Midbrain (tissue), 1 donor: ENCODE data around the gene SMARCB1.
A peak's percentile ranks its signal among the peaks of the same experiment; 100 is the strongest.

Source experiments
- DNase-seq: peaks from one replicate; lab custom pipeline; 2025; lab: John Stamatoyannopoulos, UW

SMARCB1 gene

DNA sequence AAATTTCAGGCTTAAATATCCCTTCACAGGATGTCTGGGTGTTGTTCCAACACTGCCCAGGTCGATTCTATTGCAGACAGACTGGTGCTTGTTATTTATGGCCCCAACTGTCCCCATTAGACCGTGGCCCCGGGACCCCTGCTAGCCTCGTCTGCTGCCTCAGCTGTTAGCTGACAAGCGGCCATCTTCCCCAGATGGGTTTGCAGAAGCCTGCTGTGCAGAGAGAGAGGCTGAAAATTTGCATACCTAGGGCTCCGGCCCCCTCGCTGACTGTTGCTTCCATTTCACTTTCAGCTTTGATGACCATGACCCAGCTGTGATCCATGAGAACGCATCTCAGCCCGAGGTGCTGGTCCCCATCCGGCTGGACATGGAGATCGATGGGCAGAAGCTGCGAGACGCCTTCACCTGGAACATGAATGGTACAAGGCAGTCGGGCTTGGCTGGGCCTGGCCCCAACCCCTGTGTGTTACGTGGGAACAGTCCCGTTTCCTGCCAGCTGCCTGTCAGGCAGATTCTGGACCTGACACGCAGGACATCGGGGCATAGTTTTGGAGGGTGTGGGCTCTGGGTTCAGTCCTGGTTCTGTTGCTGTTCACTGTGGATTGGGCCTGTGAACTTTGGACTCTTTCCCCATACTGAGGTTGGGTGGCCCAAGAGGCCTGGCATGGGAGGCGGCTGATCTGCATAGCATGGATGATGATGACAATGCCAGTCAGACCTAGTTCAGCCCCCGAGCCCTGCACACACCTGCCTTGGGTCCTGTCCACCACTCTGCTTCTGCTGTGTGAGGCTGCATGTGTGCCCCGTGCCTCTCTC lies 16.4 kb downstream of the SMARCB1 start:
- no peak for DNase-seq

DNA sequence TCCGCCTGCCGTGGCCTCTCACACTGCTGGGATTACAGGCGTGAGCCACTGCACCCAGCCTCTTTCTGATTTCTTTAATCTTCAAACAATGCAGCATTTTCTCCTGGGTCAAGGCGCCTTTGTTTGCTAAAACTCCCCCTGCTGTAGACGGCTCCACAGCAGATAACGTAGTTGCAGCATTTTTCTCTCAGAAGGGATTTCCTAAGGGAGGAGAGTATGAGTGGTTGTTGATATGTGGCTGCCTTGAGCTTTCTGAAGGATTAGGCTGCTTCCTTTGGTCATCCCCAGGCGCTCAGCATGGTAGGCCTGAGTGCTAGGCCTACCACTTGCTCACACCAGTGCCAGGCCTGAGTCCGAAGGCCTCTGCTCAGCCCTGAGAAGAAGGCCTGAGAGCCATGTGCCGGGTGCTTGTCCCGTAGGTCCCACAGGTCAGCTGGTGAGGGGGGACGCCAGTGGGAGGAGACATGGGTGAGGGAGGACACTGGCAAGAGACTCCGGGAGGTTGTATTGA lies 18.1 kb downstream of the SMARCB1 start:
- DNase-seq = peak; percentile 57

DNA sequence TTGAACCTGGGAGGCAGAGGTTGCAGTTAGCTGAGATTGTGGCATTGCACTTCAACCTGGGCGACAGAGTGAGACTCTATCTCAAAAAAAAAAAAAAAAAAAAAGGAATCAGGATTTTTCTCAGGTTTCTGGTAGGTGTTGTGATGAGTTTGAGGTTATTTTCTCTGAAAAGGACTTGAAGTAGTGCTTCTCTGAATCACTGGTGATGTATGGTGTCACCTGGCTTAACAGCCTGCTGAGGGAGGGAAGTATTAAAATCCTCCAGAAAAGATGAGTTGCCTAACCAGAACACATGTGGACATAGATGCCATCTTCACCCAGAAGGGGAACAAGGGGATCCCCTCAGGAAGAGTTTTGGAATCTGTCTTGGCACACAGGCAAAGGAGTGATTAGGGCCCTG lies 20.1 kb downstream of the SMARCB1 start:
- DNase-seq = no peak

DNA sequence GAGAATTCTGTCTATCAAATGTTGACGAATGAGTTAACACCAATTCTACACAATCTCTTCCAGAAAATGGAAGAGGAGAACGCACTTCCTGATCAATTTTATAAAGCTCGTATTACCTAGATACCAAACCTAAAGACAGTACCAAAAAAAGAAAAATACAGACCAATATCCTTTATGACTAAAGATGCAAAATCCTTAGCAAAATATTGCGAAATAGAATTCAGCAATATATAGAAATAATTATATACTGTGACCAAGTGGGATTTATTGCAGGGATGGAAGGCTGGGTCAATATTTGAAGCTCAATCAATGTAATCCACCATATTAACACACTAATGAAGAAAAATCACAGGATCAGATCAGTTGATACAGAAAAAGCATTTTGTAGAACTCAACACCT lies 25.6 kb downstream of the SMARCB1 start:
- no peak for DNase-seq

DNA sequence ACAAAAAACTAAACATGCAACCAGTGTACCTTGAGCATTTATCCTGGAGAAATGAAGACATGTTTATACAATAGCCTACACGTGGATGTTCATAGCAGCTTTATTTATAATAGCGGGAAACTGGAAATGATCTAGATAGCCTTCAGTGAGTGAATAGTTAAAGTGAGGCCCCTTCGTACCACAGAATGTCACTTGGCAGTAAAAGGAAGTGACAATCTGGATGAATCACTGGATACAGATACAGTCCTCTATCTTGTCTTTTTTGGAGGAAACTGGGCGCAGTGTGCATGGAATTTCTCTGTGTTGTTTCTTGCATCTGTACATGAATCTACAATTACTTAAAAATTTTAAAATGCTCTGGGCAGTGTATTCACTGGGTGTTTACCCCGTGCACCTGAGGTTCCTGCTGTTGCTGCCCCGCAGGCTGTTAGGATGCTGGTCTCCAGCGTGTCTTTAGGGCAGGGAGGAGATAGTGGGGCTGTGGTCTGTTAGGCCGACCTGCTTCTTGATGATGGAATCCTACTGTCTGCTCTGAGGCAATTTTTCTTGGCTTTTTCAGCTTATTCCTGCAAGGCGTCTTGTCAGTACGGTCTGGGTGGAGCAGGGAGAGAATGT lies 28.9 kb downstream of the SMARCB1 start:
- DNase-seq = no peak

DNA sequence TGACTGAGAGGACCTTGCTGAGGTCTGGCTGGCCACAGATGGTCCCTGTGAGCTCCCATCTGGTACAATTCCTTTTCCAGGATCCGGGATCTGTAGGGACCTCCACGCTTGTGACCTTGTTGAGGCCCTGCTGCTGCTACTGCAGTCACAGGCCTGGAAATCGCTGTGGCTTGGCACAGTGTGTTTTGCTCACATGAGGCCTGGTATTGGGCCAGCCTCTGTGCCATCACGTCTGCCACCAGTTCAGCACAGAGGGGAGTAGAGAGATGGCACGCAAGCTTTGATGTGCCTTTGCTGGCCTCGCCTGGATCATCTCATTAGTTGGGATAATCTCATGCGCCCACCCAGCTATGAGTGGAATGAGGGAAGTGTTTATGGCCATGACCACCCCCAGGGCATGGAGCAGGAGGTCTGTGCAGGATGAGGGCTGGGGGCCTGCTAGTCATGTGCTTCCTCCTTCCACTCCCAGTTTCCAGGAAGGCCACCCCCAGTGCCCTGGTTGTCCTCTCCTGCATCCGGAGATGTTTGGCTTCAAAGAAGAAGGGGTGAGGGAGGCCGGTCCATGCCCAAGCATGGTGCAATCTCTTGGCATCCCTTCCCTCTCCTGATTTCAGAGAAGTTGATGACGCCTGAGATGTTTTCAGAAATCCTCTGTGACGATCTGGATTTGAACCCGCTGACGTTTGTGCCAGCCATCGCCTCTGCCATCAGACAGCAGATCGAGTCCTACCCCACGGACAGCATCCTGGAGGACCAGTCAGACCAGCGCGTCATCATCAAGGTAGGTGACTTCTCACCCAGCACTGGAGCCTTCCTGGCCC lies 29.6 kb downstream of the SMARCB1 start:
- DNase-seq = peak; percentile 15

DNA sequence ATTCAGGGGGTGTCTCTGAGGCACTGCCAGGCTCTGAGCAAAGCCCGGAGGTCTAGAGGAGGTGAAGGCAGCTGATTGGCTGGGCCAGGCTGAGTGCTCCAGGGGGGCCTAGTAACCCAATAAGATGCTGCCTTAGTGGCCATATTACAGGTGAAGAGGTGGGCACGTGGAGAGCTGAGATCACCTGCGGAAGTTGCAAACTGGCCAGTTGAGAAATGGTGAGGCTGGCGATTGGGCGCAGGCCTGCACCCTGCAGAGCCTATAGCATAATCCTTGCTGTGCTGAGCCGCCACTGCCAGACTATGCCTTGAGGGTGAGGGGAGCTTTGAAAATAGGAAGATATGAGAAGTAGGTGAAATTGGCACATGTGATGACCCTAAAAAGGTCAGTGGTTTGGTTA lies 30.4 kb downstream of the SMARCB1 start:
- DNase-seq = no peak

DNA sequence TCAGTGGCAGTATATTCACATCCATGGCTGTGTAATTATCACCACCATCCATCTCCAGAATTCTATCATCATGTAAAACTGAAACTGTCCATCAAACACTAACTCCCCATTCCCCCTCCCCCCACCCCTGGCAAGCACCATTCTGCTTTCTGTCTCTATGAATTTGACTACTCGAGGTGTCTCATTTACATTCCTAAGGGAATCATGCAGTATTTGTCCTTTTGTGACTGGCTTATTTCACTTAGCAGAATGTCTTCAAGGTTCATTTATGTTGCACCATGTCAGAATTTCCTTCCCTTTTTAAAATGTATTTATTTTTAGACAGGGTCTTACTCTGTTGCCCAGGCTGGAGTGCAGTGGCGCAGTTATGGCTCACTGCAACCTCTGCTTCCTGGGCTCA lies 31.8 kb downstream of the SMARCB1 start:
- no peak for DNase-seq

DNA sequence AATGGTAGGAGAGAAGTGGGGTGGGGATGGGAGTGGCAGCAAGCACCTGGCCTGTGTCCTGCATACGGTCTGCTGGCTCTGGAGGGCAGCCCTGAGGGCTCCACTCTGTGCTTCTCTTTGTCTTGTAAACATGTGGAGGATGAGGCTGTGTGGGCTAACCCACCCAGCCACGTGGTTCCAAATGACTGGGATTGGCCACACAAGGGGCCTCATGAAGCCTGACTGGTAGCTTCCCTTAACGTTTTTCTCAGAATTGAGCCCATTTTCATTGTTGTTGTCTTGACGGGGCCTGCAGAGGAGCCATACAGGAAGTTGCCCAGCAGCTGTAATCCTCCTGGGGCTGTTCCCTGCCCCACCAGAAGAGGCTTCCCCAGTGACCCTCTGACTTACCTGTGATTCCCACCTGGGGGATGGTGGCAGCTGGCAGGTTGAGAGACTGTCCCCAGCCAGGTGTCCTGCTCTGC lies 34.0 kb downstream of the SMARCB1 start:
- DNase-seq = no peak

DNA sequence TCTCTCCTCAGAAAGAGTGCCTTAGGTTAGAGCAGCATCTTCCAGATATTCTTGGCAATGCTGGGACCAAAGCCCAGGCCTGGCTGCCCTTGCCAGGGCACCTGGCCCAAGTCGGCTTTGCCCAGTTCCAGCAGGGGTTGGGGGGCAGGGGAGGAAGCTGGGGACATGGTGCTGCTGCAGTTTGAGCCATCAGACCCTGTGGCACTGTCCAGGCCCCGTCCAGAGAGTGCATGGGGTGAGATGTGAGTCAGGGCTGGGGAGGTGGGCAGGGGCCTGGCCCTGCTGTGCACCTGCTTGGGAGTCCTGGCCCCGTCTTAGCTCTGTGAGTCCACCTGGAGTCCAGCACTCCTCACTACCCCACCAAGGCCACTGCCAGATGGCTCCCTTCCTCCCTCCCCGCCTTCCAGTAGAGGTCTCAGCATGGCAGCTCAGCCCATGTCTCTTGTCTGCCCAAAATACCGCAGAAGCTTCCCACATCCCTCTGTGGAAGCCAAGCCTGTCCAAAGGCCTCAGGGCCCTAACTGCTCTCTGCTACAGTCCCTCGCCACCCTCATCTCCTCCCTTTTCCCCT lies 35.4 kb downstream of the SMARCB1 start:
- peak; percentile 21 for DNase-seq

DNA sequence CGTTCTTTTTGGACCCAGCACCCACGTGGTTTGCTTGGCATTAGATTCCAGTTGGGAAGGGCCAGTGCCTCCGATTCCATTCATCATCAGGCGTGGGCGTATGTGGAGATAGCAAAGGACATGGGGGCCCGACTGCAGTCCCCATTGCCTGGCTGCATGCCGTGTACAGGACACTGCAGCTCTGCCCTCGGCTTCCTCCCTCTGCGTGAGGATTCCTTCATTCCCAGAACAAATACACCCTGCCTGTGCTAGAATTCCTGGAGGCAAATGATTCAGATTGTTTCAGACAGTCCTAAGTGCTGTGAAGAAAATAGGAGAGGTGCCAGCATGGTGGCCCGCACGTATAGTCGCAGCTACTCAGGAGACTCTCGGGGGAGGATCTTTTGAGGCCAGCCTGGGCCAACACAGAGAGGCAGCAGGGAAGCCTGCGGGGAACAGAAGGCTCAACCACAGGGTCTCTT lies 36.6 kb downstream of the SMARCB1 start:
- no peak for DNase-seq

DNA sequence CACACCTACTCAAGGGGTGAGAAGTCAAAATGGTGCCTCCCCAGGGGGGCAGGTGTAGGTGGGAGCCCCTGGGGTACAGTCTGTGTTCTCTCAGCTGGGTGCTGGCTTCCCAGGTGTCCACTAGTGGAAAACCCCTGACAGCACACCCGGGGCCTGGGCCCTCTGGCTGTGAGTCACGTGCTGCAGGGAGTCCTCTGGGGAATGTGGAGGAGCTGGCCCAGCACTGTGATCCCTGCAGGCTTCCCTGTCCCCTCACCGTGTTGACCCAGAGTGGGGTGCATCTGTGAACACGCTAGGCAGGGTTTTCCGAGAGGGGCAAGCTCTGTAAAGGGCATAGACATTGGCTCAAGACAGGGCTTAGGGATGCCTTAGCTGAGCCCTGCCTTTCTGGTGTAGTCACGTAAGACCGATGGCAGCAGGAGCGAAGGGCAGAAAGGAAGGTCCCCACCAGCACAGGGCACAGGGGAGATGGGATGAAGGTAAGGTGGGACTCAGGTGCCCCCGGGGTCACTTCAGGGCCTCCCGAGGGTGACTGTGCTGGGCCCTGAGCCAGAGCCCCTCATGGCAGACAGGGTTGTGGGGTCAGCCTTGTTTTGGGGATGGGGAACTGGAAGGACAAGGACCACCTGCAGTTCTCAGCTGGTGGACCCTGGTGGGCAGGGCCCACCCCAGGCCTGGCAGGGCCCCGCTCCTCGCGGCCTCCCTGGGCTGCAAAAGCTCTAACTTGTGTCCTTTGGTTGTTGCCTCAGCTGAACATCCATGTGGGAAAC lies 37.9 kb downstream of the SMARCB1 start:
- DNase-seq = no peak

DNA sequence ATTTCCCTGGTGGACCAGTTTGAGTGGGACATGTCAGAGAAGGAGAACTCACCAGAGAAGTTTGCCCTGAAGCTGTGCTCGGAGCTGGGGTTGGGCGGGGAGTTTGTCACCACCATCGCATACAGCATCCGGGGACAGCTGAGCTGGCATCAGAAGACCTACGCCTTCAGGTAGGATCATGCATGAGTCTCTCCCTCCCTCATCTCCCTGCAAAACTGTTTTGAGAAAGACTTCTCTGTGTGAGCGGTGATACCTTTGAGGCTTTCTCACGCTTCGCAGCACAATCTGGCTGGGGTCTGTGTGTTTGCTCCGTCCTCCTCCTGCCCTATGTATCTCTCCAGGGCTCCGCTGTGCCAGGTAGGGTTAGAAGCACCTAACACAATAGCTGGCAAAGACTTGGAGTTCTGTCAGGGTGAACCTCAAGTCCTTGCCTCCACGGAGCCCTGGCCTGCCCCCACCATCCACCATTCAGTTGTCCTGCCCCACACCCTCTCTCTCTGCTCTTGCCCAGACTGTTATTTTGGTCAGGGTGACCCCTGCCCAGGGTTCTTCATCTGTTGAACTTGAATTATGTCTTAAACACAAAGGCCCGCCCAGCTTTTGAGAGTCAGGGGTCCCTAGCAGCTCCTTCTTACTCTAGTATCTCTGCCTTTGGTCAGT lies 38.6 kb downstream of the SMARCB1 start:
- no peak for DNase-seq

DNA sequence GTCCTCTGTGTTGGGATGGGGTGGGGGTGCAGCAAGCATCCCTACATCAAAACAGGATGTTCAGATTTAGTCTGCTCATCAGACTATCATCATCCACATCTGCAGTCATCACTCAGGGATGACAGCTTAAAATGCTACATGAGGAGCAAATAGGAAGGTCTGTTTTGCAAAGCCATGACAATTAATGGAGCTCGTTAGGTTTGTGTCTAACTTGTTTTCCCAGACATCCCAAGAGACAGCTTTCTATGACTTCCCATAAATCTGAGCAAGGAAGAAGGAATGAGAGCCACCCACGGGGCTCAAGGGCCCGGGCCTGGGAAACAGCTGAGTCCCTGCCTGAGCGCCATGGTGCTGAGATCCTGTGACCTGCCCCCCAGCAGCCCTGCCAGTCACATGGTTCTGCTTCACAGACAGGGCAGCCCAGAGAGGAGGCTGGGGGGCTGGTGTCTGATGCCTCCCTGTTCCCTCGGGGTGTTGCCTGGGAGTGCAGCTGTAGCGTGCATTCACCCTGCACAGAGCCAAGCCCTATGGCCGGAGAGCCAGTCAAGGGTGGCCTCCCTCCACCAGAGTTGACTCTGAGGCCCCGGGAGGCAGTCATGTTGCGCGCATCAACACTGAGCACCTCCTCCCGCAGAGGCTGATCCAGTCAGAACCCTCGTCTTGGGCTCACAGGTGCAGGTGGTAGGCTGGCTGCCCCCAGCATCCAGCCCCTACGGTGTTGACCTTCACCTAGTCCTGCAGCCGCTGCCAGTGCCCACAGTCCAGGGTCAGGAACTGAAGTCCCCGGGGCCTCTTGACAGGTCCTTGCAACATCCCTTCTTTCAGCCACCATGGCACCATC lies 40.0 kb downstream of the SMARCB1 start:
- no peak for DNase-seq

DNA sequence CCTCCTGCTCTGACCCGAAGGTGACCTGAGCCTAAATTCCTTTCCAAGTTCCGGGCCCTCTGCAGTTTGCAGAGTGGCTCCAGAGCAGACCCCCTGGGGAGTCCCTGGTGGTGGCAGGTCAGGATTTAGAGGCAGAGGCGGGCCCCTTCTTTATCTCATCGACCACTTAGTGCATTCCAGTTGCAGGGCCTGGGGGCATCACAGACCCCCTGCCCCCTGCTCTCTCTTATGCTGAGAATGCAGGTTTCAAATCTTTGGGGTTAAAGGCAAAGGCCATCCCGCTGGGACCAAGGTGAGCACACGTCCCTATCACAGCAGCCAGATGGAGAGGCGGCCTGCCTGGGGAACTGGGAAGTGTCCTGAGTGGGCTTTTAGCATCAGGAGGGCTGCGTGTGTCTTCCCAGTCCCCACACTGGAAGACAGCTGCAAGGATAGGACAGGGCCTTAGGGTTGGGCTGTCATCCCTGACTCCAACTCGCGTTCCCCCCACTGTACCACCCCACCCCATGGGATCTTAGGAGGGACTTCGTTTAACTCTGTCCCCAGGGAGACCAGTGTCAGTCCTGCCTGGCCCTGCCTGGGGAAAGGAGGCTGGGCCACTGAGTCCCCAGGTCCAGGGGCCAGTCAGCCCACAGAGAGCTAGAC lies 40.7 kb downstream of the SMARCB1 start:
- no peak for DNase-seq

DNA sequence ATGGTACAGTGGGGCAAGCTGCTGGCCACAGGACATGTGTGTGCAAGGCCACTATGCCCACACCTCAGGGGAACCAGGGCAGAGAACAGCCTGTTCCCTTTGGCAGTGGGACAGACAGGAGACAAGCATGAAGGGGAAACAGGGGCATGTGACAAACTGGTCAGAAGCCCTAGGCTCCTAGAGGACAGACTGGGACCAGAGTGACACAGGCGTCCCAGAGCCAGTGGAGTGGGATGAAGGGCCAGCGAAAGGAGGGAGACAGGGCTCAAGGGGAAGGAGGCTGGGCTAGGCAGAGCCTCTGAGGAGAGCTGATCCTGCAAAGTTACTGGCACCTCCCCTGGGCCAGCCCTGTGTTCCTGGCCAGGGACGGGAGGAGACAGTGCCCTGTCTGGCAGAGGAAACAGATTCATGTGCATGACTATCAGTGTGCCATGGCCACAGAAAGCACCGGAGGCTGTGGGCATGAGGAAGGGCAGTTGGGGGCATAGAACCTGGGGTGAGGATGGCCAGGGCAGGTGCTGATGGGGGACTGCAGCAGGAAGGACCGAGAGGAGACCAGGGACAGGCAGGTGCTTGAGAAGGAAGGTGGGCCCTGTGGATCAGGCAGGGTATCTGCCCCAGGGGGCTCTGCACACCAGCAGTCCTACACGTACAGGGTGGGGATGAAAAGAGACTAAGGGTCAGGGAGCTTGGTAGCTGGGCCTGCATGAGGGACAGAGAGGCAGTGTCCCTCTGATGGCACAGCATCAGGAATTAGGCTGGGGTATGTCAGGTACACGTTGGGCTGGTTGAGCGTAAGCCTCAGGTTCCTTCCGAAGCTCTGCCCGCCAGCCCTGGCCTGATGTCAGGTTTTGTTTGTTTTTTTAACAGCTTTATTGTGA lies 42.3 kb downstream of the SMARCB1 start:
- DNase-seq = peak; percentile 16

DNA sequence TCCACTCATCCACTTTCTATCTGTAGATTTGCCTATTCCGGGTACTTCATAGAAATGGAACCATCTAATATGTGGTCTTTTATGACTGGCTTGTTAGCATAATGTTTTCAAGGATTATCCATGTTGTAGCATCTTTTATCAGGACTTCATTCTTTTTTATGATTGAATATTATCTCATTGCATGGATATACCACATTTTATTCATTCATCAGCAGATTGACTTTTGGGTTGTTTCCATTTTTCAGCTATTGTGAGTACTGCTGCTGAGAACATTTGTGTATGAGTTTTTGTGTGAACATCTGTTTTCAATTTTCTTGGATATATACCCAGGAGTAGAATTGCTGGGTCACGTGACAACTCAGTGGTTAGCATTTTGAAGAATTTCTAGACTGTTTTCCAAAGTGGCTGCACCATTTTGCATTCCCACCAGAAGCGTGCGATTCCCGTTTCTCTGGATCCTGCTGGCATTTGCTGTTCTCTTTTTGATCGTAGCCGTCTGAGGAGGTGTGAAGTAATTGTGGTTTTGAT lies 43.1 kb downstream of the SMARCB1 start:
- DNase-seq = no peak

DNA sequence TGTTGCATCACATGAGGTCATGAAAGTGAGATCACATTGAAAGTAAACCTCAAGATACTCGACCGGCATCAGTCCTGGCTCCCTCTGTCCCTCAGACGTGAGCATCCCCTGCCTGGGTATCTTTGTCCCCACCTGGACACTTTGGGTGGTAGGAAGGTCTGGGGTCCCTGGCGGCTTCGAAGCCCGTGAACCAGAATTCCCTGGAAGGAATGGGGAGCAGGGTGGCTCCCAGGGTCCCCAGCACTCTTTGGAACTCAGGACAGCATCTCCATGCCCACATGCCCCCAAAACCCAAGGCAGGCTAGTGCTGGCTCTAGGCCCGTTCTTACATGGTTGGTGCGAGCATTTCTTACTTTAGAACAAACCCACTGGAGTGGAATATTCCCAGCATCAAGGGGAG lies 44.5 kb downstream of the SMARCB1 start:
- no peak for DNase-seq
